Cardiac fibroblast (primary cell): ENCODE measurements around the gene ITGA3.

ENCODE experiments used
- DNase-seq, 2 donors: peaks; one replicate each; pipeline versions ENCODE4 v3.0.0 to v3.0.0-alpha.2; 2010; ENCODE audit warnings: low read depth in 2 of 2
- H3K4me3 ChIP-seq, 2 donors: replicated peaks in 1 of 2; 1 replicate in 1 of 2; 2 replicates in 1 of 2; pipeline ENCODE4 v1.5.1; 2011; ENCODE audit warnings: low read depth in 2 of 2, low read length in 2 of 2, mild to moderate bottlenecking in 2 of 2, moderate library complexity in 1 of 2
- CTCF ChIP-seq: IDR thresholded peaks from one replicate; pipeline ENCODE4 v1.5.1; 2011; ENCODE audit warnings: low read depth, mild to moderate bottlenecking, low read length, inconsistent platforms

Gene ITGA3

GRCh38 chr17:50047488-50048126 lies 8.3 kb upstream of the ITGA3 start:
- TF ChIP-seq CTCF: no peak
- H3K4me3 ChIP-seq: no peak overlapping the region
- peak; percentile 63 to 84 for DNase-seq

GRCh38 chr17:50048146-50048720 lies 7.7 kb upstream of the ITGA3 start:
- no peak for TF ChIP-seq CTCF
- peak in 1 of 2 donors; percentile 41 for DNase-seq
- H3K4me3 ChIP-seq: no peak overlapping the region

GRCh38 chr17:50048988-50049387 lies 6.9 kb upstream of the ITGA3 start:
- H3K4me3 ChIP-seq: no peak overlapping the region
- no peak for TF ChIP-seq CTCF
- no peak for DNase-seq

- no peak for TF ChIP-seq CTCF
- H3K4me3 ChIP-seq: no peak overlapping the region
- DNase-seq: no peak
These were observed 6.3 kb upstream of the ITGA3 start for GRCh38 chr17:50049636-50050035.

GRCh38 chr17:50050431-50051032 lies 5.4 kb upstream of the ITGA3 start:
- no peak for DNase-seq
- no peak overlapping the region for H3K4me3 ChIP-seq

GRCh38 chr17:50051082-50051576 lies 4.8 kb upstream of the ITGA3 start:
- peak; percentile 53 to 89 for DNase-seq
- no peak for TF ChIP-seq CTCF
- H3K4me3 ChIP-seq: no peak overlapping the region

More at GRCh38 chr17:50050431-50051032, 5.4 kb upstream of the ITGA3 start:
- TF ChIP-seq CTCF: no peak
